Colon (tissue), 2 donors: Measurements from ENCODE around the gene POMT1.

ENCODE experiments used
- FAIRE-seq: peaks from 2 replicates; lab custom pipeline; 2012; peaks lifted over from hg19 to GRCh38; lab: Jason Lieb, UNC
- donor health status: control.
- donor health status: control.

POMT1 gene

DNA sequence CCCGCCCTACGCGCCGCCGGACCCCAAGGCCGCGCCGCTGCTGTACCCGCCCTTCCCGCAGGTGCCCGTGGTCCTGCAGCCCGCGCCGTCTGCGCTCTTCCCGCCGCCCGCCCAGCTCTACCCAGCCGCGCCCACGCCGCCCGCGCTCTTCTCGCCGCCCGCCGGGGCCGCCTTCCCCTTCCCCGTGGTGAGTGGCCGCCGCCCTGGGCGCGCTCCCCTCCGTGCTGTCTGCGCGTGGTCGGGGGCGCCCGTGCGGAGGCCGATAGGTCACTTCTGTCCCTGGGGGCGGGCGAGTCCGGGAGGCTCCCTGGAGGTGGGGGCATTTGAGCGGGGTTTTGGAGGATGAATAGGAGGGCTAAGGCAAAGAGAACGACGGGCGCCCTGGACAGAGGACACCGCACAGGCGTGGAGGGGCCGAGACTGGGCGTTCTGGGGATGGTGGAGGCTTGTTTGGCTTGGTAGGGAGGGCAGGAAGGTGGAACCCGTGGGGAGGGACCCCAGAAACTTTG is 52.2 kb downstream of the POMT1 start:
- no peak for FAIRE-seq

DNA sequence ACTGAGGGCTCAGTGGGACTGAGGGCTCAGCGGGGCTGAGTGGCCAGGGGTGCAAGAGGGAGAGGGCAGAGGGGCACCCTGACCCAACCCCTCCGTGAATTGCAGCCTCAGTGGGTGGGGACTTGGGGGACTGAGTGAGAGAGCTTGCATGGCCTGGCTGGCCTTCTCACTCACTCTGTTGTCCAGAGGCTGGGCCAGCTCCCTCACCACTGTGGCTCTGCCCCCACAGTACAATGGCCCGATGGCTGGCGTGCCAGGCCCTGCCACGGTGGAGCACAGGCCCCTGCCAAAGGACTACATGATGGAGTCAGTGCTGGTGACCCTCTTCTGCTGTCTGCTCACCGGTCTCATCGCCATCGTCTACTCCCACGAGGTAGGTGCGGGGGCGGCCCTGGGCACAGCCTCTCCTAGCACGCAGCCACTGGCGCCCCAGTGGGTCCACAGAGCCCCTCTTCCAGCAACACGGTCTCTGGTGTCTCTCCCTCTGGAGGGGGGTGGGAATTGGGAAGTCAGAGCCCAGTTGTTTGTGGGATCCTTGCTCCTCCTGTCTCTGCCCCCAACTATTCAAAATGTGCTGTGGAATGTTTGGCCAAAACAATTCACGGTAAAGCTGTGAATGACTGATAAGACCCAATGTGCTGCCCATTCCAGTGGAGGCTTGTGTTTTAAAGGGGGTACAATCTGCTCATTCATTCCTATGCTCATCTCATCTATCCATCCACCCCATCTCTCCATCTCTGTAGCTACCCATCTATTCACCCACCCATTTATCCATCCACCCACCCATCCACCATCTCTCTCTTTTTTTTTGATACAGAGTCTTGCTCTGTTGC is 53.3 kb downstream of the POMT1 start:
- no peak for FAIRE-seq

DNA sequence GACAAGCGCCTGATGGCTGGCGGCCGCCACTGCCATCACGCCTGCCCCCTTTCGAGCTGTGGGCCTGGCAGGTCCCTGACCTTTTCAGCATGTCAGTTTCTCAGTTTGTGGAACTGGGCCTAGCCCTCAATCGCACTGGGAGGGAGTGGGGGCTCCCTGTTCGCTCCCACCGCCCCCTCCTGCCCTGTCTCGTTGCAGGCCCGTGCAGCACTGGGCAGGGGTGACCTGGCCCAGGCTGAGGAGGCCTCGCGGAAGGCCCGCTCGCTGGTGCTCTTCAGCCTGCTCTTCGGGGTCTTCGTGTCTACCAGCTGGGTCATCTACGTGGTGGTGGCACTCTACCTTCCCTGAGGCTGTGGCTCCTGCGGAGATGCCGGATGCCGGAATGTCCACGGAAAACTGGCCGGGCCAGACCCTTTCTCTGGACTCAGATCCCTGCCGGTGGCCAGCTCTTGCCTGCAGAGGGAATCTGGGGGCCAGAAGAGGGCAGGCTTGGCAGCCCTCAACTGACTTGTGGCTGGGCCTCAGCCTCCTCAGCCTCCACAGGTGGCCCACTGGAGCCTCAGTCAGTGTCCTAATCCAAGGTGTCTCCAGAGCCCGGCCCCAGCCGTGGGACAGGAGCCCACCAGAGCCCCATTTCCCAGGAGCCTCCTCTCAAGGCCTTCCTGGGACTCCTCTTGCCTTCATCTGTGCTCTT is 55.3 kb downstream of the POMT1 start:
- FAIRE-seq = no peak

DNA sequence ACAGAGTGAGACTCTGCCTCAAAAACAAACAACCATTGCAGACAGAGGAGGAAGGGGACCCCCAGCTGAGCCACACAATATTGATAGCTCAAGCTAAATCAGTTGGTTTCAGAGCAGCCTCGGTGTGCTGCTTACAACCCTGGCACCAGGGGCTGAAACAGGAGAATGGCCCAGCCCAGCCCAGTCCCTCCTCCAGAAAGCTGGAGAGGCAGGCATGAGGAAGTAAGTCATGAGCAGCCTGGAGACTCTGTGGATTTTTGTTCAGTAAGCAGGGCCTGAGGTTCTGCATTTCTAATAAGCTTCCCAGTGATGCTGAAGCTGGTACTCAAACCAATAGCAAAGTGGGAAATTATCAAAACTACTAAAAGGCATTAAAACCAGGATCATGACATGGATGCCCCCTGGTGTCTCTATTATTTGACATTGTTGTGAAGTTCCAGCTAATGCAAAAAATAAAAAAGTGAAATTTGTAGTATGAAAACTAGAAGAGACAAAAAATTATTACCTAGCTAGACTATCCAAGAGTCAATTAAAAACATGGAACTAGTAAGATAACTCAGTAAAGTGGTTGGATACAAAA is 56.8 kb downstream of the POMT1 start:
- FAIRE-seq = no peak

DNA sequence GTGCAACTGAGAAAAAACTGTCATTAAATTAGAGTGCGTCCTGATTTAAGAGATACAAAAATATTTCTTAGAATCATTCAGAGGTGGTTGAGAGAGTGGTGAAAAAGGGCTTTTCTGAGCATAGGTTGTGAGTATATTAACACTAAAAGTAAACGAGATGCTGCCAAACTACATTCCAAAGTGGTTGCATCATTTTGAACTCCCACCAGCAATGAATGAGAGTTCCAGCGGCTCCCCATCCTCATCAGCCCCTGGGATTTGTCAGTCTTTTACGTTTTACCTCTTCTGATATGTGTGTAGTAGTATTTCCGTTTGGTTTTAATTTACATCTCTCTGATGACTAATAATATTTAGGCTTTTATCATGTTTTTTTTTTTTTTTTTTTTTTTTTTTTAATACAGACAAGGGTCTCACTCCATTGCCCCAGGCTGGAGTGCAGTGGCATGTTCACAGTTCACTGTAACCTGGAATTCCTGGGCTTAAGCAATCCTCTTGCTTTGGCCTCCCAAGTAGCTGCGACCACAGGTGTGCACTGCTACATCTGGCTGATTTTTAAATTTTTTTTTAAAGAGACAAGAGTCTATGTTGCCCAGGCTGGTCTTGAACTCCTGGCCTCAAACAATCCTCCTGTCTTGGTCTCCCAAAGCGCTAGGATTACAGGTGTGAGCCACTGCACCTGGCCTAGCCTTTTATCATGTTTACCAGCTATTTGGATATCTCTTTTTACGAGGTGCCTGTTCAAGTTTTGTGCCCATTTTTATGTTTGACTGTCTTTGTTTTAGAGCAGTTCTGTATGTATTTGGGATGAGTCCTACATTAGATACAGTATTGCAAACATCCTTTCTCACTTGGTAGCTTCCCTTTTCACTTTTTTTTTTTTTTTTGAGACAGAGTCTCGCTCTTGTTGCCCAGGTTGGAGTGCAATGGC is 59.6 kb downstream of the POMT1 start:
- FAIRE-seq = no peak

DNA sequence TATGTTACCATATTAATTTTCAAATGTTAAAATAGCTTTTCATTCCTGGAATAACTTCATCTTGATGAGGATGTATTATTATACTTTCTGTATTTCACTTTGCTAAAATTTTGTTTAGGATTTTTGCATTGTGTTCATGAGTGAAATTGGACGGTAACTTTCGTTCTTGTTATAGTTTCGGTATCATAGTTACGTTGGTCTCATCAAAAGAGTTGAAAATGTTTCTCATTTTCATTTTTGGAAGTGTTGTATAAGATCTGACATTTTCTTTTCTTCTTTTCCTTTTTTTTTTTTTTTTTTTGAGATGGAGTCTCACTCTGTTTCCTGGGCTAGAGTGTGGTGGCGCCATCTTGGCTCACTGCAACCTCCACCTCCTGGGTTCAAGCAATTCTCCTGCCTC is 62.7 kb downstream of the POMT1 start:
- FAIRE-seq = no peak

DNA sequence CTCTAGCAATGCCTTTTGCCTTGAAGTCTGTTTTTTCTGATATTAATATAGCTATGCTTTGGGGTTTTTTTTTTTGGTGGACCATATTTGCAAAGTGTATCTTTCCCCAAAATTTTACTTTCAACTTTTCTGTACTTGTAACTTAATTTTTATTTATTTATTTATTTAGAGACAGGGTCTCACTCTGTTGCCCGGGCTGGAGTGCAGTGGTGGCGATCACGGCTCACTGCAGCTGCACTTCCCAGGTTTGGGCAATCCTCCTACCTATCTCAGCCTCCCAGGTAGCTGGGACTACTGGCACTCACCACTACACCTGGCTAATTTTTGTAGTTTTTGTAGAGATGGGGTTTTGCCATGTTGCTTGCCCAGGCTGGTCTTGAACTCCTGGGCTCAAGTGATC is 63.4 kb downstream of the POMT1 start:
- no peak for FAIRE-seq

DNA sequence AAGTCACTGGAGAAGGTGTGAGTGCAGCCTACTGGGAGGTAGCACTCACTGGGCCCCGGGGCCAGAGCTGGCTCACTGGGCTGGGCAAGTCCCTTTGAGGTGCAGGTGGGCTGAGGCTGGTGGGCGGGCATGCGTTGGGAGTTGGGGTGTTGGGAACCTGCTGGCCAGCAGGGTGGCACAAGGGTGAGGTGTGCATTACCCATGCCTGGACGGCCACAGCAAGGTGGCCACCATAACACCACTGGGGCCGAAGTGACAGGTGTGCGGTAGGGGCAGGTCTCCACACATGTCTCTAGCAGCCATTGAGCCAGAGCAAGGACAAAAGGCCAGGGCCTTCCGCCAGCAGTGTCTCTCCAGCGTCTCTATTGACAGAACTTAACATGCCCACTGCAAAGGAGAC is 65.2 kb downstream of the POMT1 start:
- no peak for FAIRE-seq
